HepG2 (cell line): ENCODE results near the gene PGS1.

Experiments used
- BHLHE40 ChIP-seq: IDR thresholded peaks from 2 replicates; pipeline ENCODE4 v1.6.1; 2011; ENCODE audit warnings: low read length, improper control_type of control experiment
- JUND ChIP-seq: sonication (generic); formaldehyde crosslinking; IDR thresholded peaks from 2 replicates; pipeline ENCODE4 v1.8.0; 2022; ENCODE audit warnings: mild to moderate bottlenecking, missing genetic modification reagents
- MAFF ChIP-seq: IDR thresholded peaks from 2 replicates; pipeline ENCODE4 v1.6.1; 2011; ENCODE audit warnings: low read depth, low read length, improper control_type of control experiment
- ZNF577 ChIP-seq: sonication (generic); formaldehyde crosslinking; IDR thresholded peaks from 2 replicates; pipeline ENCODE4 v1.4.0; 2020; ENCODE audit warnings: mild to moderate bottlenecking, low read depth, missing genetic modification reagents, borderline replicate concordance
- ZNF792 ChIP-seq: IDR thresholded peaks from 2 replicates; pipeline ENCODE4 v1.6.1; 2016
- TF ChIP-seq, protein P1 (sequence below): IDR thresholded peaks from 2 replicates; pipeline ENCODE4 v1.6.1; 2016; ENCODE audit warnings: mild to moderate bottlenecking
- TF ChIP-seq, protein P2 (sequence below): sonication (generic); formaldehyde crosslinking; IDR thresholded peaks from 2 replicates; pipeline ENCODE4 v1.4.0; 2020; ENCODE audit warnings: missing genetic modification reagents, mild to moderate bottlenecking, borderline replicate concordance
- TF ChIP-seq, protein P3 (sequence below): sonication (generic); formaldehyde crosslinking; IDR thresholded peaks from 2 replicates; pipeline ENCODE4 v1.8.1; 2023; ENCODE audit warnings: mild to moderate bottlenecking, missing genetic modification reagents, borderline replicate concordance
- TF ChIP-seq, protein P4 (sequence below): sonication (generic); formaldehyde crosslinking; IDR thresholded peaks from 2 replicates; pipeline ENCODE4 v1.5.0; 2020; ENCODE audit warnings: missing genetic modification reagents, mild to moderate bottlenecking, borderline replicate concordance
- TF ChIP-seq, protein P5 (sequence below): sonication (generic); formaldehyde crosslinking; conservative IDR thresholded peaks from 2 replicates; pipeline ENCODE4 v1.8.0; 2022; ENCODE audit warnings: missing genetic modification reagents
- TF ChIP-seq, protein P6 (sequence below): sonication (generic); formaldehyde crosslinking; IDR thresholded peaks from 2 replicates; pipeline ENCODE4 v1.5.0; 2020; ENCODE audit warnings: mild to moderate bottlenecking, missing genetic modification reagents, moderate library complexity

DNA sequence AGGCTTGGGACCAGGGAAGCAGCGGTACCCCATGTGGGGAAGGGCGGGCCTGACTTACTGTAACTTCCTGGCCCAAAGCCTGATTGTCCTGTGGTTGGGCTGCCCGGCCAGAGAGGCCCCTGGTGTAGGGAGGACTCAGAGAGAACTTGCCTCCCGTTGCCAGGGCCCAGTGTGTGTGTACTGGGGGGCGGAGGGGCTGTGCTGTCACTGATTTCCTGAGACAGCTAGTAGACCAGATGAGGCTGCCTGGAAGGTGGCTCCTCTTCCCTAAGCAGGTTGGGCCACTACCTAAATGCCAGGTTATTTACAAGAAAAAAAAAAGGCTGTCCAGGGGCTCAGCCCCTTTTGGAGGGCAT lies 35.3 kb upstream of the PGS1 start:
- TF ChIP-seq JUND (CRISPR knock-in tag) = no peak
- TF ChIP-seq, protein P1, sequence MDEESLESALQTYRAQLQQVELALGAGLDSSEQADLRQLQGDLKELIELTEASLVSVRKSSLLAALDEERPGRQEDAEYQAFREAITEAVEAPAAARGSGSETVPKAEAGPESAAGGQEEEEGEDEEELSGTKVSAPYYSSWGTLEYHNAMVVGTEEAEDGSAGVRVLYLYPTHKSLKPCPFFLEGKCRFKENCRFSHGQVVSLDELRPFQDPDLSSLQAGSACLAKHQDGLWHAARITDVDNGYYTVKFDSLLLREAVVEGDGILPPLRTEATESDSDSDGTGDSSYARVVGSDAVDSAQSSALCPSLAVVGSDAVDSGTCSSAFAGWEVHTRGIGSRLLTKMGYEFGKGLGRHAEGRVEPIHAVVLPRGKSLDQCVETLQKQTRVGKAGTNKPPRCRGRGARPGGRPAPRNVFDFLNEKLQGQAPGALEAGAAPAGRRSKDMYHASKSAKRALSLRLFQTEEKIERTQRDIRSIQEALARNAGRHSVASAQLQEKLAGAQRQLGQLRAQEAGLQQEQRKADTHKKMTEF = no peak
- no peak for TF ChIP-seq ZNF577 (CRISPR knock-in tag)
- TF ChIP-seq MAFF = no peak
- TF ChIP-seq, protein P2, sequence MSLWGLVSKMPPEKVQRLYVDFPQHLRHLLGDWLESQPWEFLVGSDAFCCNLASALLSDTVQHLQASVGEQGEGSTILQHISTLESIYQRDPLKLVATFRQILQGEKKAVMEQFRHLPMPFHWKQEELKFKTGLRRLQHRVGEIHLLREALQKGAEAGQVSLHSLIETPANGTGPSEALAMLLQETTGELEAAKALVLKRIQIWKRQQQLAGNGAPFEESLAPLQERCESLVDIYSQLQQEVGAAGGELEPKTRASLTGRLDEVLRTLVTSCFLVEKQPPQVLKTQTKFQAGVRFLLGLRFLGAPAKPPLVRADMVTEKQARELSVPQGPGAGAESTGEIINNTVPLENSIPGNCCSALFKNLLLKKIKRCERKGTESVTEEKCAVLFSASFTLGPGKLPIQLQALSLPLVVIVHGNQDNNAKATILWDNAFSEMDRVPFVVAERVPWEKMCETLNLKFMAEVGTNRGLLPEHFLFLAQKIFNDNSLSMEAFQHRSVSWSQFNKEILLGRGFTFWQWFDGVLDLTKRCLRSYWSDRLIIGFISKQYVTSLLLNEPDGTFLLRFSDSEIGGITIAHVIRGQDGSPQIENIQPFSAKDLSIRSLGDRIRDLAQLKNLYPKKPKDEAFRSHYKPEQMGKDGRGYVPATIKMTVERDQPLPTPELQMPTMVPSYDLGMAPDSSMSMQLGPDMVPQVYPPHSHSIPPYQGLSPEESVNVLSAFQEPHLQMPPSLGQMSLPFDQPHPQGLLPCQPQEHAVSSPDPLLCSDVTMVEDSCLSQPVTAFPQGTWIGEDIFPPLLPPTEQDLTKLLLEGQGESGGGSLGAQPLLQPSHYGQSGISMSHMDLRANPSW (CRISPR knock-in tag) = no peak
- TF ChIP-seq, protein P3, sequence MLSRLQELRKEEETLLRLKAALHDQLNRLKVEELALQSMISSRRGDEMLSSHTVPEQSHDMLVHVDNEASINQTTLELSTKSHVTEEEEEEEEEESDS (CRISPR knock-in tag) = no peak
- TF ChIP-seq, protein P4, sequence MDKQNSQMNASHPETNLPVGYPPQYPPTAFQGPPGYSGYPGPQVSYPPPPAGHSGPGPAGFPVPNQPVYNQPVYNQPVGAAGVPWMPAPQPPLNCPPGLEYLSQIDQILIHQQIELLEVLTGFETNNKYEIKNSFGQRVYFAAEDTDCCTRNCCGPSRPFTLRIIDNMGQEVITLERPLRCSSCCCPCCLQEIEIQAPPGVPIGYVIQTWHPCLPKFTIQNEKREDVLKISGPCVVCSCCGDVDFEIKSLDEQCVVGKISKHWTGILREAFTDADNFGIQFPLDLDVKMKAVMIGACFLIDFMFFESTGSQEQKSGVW (CRISPR knock-in tag) = no peak
- TF ChIP-seq BHLHE40 = no peak
- TF ChIP-seq, protein P5, sequence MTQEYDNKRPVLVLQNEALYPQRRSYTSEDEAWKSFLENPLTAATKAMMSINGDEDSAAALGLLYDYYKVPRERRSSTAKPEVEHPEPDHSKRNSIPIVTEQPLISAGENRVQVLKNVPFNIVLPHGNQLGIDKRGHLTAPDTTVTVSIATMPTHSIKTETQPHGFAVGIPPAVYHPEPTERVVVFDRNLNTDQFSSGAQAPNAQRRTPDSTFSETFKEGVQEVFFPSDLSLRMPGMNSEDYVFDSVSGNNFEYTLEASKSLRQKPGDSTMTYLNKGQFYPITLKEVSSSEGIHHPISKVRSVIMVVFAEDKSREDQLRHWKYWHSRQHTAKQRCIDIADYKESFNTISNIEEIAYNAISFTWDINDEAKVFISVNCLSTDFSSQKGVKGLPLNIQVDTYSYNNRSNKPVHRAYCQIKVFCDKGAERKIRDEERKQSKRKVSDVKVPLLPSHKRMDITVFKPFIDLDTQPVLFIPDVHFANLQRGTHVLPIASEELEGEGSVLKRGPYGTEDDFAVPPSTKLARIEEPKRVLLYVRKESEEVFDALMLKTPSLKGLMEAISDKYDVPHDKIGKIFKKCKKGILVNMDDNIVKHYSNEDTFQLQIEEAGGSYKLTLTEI (CRISPR knock-in tag) = no peak
- TF ChIP-seq ZNF792 = no peak
- TF ChIP-seq, protein P6, sequence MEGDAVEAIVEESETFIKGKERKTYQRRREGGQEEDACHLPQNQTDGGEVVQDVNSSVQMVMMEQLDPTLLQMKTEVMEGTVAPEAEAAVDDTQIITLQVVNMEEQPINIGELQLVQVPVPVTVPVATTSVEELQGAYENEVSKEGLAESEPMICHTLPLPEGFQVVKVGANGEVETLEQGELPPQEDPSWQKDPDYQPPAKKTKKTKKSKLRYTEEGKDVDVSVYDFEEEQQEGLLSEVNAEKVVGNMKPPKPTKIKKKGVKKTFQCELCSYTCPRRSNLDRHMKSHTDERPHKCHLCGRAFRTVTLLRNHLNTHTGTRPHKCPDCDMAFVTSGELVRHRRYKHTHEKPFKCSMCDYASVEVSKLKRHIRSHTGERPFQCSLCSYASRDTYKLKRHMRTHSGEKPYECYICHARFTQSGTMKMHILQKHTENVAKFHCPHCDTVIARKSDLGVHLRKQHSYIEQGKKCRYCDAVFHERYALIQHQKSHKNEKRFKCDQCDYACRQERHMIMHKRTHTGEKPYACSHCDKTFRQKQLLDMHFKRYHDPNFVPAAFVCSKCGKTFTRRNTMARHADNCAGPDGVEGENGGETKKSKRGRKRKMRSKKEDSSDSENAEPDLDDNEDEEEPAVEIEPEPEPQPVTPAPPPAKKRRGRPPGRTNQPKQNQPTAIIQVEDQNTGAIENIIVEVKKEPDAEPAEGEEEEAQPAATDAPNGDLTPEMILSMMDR (CRISPR knock-in tag) = no peak
